SK-N-SH treated with all-trans-retinoic acid at 6 μM for 48 hours (cell line): Measurements from ENCODE around the gene RSRP1.
"Not testable (repeated sequence)": the region's sequence is repeated elsewhere in the genome, so short reads cannot be mapped to it uniquely, and the experiment has no call there.

Source experiments
- ATAC-seq: fragments of 200-7000 bp; cut with Tn5 transposase; 3 replicates; pipeline ENCODE4 v1.9.1; 2020; ENCODE audit warnings: mild to moderate bottlenecking, moderate library complexity
- ARNTL ChIP-seq: fragments of 450-650 bp; formaldehyde crosslinking; IDR thresholded peaks from 2 replicates; pipeline ENCODE4 v1.5.0; 2020; ENCODE audit warnings: low read depth, mild to moderate bottlenecking, moderate library complexity, borderline replicate concordance
- BACH2 ChIP-seq: fragments of 250-450 bp; sonication (Bioruptor Pico); IDR thresholded peaks from 2 replicates; pipeline ENCODE4 v1.9.0; 2021; ENCODE audit warnings: mild to moderate bottlenecking, borderline replicate concordance
- CSDC2 ChIP-seq: fragments of 250-450 bp; sonication (Bioruptor Pico); IDR thresholded peaks from 2 replicates; pipeline ENCODE4 v1.5.0; 2020; ENCODE audit warnings: mild to moderate bottlenecking, moderate library complexity
- GLIS3 ChIP-seq: fragments of 250-450 bp; sonication (Bioruptor Pico); IDR thresholded peaks from 2 replicates; pipeline ENCODE4 v1.5.0; 2020; ENCODE audit warnings: mild to moderate bottlenecking, moderate library complexity
- ISL1 ChIP-seq: fragments of 250-450 bp; sonication (Bioruptor Pico); IDR thresholded peaks from 2 replicates; pipeline ENCODE4 v2.1.2; 2022; ENCODE audit warnings: mild to moderate bottlenecking, moderate library complexity
- RARB ChIP-seq: fragments of 250-450 bp; sonication (Bioruptor Pico); IDR thresholded peaks from 2 replicates; pipeline ENCODE4 v1.8.0; 2021; ENCODE audit warnings: mild to moderate bottlenecking, moderate library complexity
- SNAI2 ChIP-seq: fragments of 250-450 bp; sonication (Bioruptor Pico); IDR thresholded peaks from 2 replicates; pipeline ENCODE4 v1.5.0; 2020; ENCODE audit warnings: mild to moderate bottlenecking, moderate library complexity
- TCF4 ChIP-seq: fragments of 250-450 bp; sonication (Bioruptor Pico); IDR thresholded peaks from 2 replicates; pipeline ENCODE4 v1.8.0; 2021; ENCODE audit warnings: mild to moderate bottlenecking, moderate library complexity, borderline replicate concordance
- TOX ChIP-seq: fragments of 250-450 bp; sonication (Bioruptor Pico); IDR thresholded peaks from 2 replicates; pipeline ENCODE4 v1.8.0; 2021; ENCODE audit warnings: mild to moderate bottlenecking, moderate library complexity, borderline replicate concordance
- ZC3H10 ChIP-seq: fragments of 250-450 bp; sonication (Bioruptor Pico); IDR thresholded peaks from 2 replicates; pipeline ENCODE4 v1.5.1; 2021; ENCODE audit warnings: mild to moderate bottlenecking, moderate library complexity
- ZFP3 ChIP-seq: fragments of 250-450 bp; sonication (Bioruptor Pico); IDR thresholded peaks from 2 replicates; pipeline ENCODE4 v1.5.0; 2020; ENCODE audit warnings: mild to moderate bottlenecking, moderate library complexity
- ZNF565 ChIP-seq: fragments of 450-650 bp; formaldehyde crosslinking; conservative IDR thresholded peaks from 2 replicates; pipeline ENCODE4 v1.5.0; 2020; ENCODE audit warnings: low read depth, mild to moderate bottlenecking, moderate library complexity
- ZNF70 ChIP-seq: fragments of 450-650 bp; formaldehyde crosslinking; IDR thresholded peaks from 2 replicates; pipeline ENCODE4 v1.5.0; 2020; ENCODE audit warnings: mild to moderate bottlenecking, moderate library complexity
- ZNF8 ChIP-seq: fragments of 450-650 bp; formaldehyde crosslinking; IDR thresholded peaks from 2 replicates; pipeline ENCODE4 v1.5.0; 2020; ENCODE audit warnings: mild to moderate bottlenecking, moderate library complexity
- TF ChIP-seq, protein P1 (sequence below): fragments of 250-450 bp; sonication (Bioruptor Pico); IDR thresholded peaks from 2 replicates; pipeline ENCODE4 v1.8.0; 2020; ENCODE audit warnings: mild to moderate bottlenecking, moderate library complexity, borderline replicate concordance
- TF ChIP-seq, protein P2 (sequence below): fragments of 250-450 bp; sonication (Bioruptor Pico); IDR thresholded peaks from 2 replicates; pipeline ENCODE4 v1.5.1; 2020; ENCODE audit warnings: low read depth, mild to moderate bottlenecking, moderate library complexity
- TF ChIP-seq, protein P3 (sequence below): fragments of 250-450 bp; sonication (Bioruptor Pico); IDR thresholded peaks from 2 replicates; pipeline ENCODE4 v1.5.1; 2021; ENCODE audit warnings: mild to moderate bottlenecking, moderate library complexity
- TF ChIP-seq, protein P4 (sequence below): fragments of 250-450 bp; sonication (Bioruptor Pico); IDR thresholded peaks from 2 replicates; pipeline ENCODE4 v1.8.0; 2021; ENCODE audit warnings: low read depth, mild to moderate bottlenecking, moderate library complexity, borderline replicate concordance

Gene RSRP1

DNA sequence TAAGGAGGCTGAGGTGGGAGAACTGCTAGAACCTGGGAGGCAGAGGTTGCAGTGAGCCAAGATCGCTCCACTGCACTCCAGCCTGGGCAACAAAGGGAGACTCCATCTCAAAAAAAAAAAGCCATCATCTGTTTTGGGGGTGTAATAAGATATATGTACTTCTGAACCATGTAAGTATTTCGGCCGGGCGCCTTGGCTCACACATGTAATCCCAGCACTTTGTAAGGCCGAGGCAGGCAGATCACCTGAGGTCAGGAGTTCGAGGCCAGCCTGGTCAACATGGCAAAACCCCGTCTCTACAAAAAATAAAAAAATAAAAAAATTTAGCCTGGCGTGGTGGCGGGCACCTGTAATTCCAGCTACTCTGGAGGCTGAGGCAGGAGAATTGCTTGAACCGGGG is 11.8 kb downstream of the RSRP1 start:
- ATAC-seq, result not testable (repeated sequence)

DNA sequence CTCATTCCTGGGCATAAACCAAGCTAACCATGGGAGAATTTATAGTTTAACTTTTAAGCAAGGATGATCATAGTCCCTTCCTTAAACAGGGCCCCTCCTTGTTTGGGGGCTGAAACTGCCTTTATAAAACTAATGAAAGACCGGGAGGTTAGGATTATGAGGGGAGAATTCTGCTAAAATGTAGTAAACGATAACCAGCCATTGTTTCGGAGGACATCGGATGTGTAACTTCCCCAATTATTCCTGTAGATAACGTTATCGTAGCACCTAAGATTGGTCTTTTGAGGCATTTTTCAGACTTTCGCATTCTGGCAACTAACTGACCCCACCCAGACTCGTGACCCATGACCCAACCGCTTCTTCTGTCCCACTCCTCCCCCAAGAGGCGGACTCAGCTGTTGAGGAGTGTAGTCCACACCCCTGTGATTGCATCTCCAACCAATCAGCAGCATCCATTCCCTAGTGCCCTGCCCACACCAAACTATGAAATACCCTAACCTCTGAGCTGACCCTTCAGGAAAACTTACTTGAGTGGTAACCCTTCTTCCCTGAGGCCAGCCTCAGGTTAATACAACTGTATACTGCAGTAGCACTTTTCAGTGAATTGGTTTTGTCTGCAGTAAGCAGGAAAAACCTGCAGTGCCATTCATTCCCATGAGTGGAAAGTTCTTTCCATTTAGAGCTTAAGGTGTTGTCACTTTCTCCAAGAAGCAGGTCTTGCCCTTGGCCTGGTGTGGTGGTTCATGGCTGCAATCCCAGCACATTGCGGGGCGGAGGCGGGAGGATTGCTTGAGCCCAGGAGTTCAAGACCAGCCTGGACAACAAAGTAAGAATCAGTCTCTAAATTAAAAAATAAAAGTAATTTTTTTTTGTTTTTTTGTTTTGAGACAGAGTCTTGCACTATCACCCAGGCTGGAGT is 14.1 kb downstream of the RSRP1 start:
- peak; percentile 88 for ATAC-seq
- no peak for TF ChIP-seq RARB (CRISPR knock-in tag)
- no peak for TF ChIP-seq ZNF565
- TF ChIP-seq ZNF70 (CRISPR knock-in tag), result no peak
- TF ChIP-seq, protein P1, sequence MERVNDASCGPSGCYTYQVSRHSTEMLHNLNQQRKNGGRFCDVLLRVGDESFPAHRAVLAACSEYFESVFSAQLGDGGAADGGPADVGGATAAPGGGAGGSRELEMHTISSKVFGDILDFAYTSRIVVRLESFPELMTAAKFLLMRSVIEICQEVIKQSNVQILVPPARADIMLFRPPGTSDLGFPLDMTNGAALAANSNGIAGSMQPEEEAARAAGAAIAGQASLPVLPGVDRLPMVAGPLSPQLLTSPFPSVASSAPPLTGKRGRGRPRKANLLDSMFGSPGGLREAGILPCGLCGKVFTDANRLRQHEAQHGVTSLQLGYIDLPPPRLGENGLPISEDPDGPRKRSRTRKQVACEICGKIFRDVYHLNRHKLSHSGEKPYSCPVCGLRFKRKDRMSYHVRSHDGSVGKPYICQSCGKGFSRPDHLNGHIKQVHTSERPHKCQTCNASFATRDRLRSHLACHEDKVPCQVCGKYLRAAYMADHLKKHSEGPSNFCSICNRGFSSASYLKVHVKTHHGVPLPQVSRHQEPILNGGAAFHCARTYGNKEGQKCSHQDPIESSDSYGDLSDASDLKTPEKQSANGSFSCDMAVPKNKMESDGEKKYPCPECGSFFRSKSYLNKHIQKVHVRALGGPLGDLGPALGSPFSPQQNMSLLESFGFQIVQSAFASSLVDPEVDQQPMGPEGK (CRISPR knock-in tag), result no peak
- TF ChIP-seq, protein P2, sequence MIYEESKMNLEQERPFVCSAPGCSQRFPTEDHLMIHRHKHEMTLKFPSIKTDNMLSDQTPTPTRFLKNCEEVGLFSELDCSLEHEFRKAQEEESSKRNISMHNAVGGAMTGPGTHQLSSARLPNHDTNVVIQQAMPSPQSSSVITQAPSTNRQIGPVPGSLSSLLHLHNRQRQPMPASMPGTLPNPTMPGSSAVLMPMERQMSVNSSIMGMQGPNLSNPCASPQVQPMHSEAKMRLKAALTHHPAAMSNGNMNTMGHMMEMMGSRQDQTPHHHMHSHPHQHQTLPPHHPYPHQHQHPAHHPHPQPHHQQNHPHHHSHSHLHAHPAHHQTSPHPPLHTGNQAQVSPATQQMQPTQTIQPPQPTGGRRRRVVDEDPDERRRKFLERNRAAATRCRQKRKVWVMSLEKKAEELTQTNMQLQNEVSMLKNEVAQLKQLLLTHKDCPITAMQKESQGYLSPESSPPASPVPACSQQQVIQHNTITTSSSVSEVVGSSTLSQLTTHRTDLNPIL (CRISPR knock-in tag), result no peak
- TF ChIP-seq TCF4 (CRISPR knock-in tag), result no peak
- TF ChIP-seq ARNTL (CRISPR knock-in tag), result no peak
- TF ChIP-seq ZC3H10 (CRISPR knock-in tag), result no peak
- TF ChIP-seq ZNF8 (CRISPR knock-in tag), result no peak
- no peak for TF ChIP-seq ISL1 (CRISPR knock-in tag)
- TF ChIP-seq CSDC2 (CRISPR knock-in tag), result no peak
- TF ChIP-seq, protein P3, sequence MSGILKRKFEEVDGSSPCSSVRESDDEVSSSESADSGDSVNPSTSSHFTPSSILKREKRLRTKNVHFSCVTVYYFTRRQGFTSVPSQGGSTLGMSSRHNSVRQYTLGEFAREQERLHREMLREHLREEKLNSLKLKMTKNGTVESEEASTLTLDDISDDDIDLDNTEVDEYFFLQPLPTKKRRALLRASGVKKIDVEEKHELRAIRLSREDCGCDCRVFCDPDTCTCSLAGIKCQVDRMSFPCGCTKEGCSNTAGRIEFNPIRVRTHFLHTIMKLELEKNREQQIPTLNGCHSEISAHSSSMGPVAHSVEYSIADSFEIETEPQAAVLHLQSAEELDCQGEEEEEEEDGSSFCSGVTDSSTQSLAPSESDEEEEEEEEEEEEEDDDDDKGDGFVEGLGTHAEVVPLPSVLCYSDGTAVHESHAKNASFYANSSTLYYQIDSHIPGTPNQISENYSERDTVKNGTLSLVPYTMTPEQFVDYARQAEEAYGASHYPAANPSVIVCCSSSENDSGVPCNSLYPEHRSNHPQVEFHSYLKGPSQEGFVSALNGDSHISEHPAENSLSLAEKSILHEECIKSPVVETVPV (CRISPR knock-in tag), result no peak
- TF ChIP-seq TOX (CRISPR knock-in tag), result no peak
- TF ChIP-seq, protein P4, sequence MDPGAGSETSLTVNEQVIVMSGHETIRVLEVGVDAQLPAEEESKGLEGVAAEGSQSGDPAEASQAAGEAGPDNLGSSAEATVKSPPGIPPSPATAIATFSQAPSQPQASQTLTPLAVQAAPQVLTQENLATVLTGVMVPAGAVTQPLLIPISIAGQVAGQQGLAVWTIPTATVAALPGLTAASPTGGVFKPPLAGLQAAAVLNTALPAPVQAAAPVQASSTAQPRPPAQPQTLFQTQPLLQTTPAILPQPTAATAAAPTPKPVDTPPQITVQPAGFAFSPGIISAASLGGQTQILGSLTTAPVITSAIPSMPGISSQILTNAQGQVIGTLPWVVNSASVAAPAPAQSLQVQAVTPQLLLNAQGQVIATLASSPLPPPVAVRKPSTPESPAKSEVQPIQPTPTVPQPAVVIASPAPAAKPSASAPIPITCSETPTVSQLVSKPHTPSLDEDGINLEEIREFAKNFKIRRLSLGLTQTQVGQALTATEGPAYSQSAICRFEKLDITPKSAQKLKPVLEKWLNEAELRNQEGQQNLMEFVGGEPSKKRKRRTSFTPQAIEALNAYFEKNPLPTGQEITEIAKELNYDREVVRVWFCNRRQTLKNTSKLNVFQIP (CRISPR knock-in tag), result no peak

DNA sequence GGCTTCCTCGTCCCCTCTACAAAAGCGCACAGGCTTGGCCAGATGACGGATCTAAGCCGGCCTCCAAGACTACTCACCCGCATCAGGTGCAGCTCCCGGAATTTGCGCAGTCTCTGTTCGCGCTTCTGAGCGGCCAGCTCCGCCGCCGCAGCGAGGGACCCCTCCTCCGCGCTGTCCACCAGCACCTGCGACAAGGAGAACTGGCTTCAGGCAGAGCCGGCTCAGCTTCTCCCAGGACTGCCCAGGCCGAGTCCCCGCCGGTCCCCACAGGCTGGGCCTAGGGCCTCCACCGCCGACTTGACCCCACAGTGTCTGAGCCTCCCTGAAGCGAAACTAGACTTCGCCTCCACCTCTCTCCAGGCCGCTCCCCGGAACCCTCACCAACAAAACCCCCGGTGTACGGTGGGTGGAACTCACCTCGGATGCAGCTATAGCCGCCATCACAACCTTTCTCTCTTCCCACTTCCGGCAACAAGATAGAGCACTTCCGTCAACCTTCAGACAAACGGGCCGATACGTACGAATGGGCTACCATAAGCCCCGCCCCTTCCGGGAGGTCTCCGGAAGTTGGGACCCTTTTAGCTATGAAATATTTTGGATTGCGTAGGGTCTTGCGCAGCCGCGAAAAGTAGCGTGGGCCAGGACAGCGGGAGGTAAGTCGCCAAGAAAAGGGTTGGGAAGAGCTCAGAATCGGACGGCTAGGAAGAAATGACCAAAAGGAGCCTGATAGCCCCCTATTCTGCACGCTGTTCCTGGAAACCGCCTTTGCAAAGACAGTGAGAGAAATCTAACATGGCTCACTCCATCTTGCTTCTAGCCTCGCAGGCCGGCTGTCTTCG is 15.0 kb downstream of the RSRP1 start, which contains the start of gene SYF2:
SYF2 (minus strand) TSS at position 476 of the 839 bp plus-strand sequence; CDS start at position 441, 35 bp downstream.
- ATAC-seq, result peak; percentile 95
- no peak for TF ChIP-seq ARNTL (CRISPR knock-in tag)
- no peak for TF ChIP-seq SNAI2 (CRISPR knock-in tag)
- TF ChIP-seq, protein P2 (CRISPR knock-in tag), result no peak
- TF ChIP-seq GLIS3 (CRISPR knock-in tag), result no peak
- no peak for TF ChIP-seq ZNF565
- TF ChIP-seq ZFP3 (CRISPR knock-in tag), result no peak
- TF ChIP-seq TOX (CRISPR knock-in tag), result no peak
- no peak for TF ChIP-seq BACH2 (CRISPR knock-in tag)
- TF ChIP-seq ISL1 (CRISPR knock-in tag), result no peak
- no peak for TF ChIP-seq ZNF8 (CRISPR knock-in tag)
- no peak for TF ChIP-seq TCF4 (CRISPR knock-in tag)
